Activated naive CD8-positive, alpha-beta T cell treated with anti-CD3 and anti-CD28 coated beads, Interleukin-2, amount 10 ng/mL, durations not matched to agents 7 days and 5 days (primary cell): ENCODE measurements around the gene DLG2. TPM values are rescaled to one million over a fixed set of nuclear protein-coding genes. Genes with fewer than 3 reads are reported as not detected.
"Not testable (repeated sequence)": the region's sequence is repeated elsewhere in the genome, so short reads cannot be mapped to it uniquely, and the experiment has no call there.

ENCODE experiments used
- ATAC-seq: fragments of 150-1000 bp; cut with Tn5 transposase; one replicate; pipeline ENCODE4 v1.10.0; 2021; ENCODE audit warnings: low read depth, moderate library complexity
- POLR2A ChIA-PET: fragments of 350-600 bp; sonication (Branson Sonifier 250); formaldehyde crosslinking; loops from one replicate; lab custom pipeline; 2021; ENCODE audit warnings: antibody characterized with exemption; lab: Charles Lee
- DNase-seq: peaks from one replicate; pipeline ENCODE4 v3.0.0; 2021
- H3K27ac Mint-ChIP-seq: one replicate; pipeline ENCODE4 v1.8.0; 2022; ENCODE audit warnings: mild to moderate bottlenecking, mixed read lengths
- H3K27me3 Mint-ChIP-seq: one replicate; pipeline ENCODE4 v1.8.0; 2022; ENCODE audit warnings: mild to moderate bottlenecking, moderate library complexity, mixed read lengths
- H3K36me3 Mint-ChIP-seq: one replicate; pipeline ENCODE4 v1.8.0; 2021; ENCODE audit warnings: mild to moderate bottlenecking, mixed read lengths
- H3K4me1 Mint-ChIP-seq: one replicate; pipeline ENCODE4 v1.8.0; 2021; ENCODE audit warnings: mixed read lengths
- H3K4me3 Mint-ChIP-seq: one replicate; pipeline ENCODE4 v1.8.0; 2022; ENCODE audit warnings: mild to moderate bottlenecking, moderate library complexity, mixed read lengths
- H3K9me3 Mint-ChIP-seq: one replicate; pipeline ENCODE4 v1.8.0; 2021; ENCODE audit warnings: mixed read lengths
- total RNA-seq, 2 experiments: library from RNA; stranded (reverse); gene quantifications; one replicate each; pipeline ENCODE4 v1.2.3, GENCODE V29; 2021

The DLG2 gene
- total RNA-seq, 2 experiments from 2014 or later, result 2.6 to 3.4 TPM

DNA sequence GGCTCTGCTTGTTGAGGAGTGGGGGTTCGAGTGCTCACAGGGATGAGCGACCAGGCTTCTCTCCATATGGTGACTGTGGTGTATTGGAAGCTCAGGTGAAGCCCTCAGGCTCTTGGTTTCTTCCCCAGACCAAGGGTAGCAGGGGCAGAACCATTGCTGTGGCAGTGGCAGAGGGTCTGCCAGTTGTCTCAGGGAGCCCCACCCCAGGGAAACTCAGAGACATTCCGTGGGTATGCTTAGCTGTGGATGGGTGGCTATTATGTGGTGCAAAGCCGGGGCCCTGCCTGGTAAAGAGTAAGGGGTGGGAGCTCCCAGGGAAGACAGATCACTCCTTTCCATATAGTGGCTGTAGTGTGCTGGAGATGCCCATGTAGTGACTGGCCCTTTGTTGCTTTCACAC is 167.8 kb downstream of the DLG2 start:
- H3K27me3 Mint-ChIP-seq, result no peaks in the 10 kb centered on the region
- no peaks in the 10 kb centered on the region for H3K4me1 Mint-ChIP-seq
- DNase-seq (no peak), ATAC-seq (no peak)
- no peak overlapping the region for H3K27ac Mint-ChIP-seq
- peaks cover 11% of the 10 kb centered on the region for H3K9me3 Mint-ChIP-seq
- POLR2A ChIA-PET, result no interaction called here
- no peaks in the 10 kb centered on the region for H3K36me3 Mint-ChIP-seq
- H3K4me3 Mint-ChIP-seq, result no peak overlapping the region

DNA sequence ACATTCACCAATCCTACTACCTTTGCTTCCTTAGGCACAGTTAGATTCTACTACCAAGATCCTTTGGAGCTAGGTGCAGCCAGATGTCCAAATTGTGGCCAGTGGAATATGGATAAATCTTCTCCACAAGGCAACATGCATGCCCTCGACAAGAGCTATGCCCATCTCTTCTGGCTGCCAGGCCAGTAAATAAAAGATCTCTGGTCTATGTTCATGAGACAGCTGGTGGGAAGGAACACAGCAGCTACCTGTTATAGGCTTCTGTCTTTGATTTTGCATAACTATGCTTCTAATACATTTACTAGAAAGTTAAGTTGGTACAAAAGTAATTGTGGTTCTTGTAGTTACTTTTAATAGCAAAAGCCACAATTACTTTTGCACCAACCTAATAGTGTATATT is 182.7 kb downstream of the DLG2 start:
- Mint-ChIP-seq H3K9me3 (peaks cover 3% of the 10 kb centered on the region), H3K36me3 (no peaks in the 10 kb centered on the region), H3K27me3 (no peaks in the 10 kb centered on the region), H3K27ac (no peak overlapping the region), H3K4me3 (no peak overlapping the region), H3K4me1 (no peaks in the 10 kb centered on the region)
- DNase-seq (no peak), ATAC-seq (no peak)
- POLR2A ChIA-PET, result no interaction called here

DNA sequence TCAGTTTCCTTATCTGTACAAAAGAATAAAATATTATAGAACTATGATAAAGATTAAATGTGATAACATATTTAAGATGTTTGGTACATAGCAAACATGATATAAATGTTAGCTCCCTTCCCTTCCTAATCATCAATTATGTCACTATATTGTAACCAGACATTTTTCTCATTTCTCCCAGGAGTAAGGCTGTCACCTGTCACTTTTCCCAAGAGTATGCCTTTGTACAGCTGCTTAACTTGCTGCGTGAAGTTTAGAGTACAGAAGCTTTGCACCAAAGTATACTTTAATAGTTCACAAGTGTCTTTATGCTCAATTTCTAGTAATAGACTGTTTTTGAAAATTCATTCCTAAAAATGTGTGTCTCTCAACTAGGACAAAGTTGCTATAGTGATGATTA is 186.9 kb downstream of the DLG2 start:
- POLR2A ChIA-PET, result no interaction called here

DNA sequence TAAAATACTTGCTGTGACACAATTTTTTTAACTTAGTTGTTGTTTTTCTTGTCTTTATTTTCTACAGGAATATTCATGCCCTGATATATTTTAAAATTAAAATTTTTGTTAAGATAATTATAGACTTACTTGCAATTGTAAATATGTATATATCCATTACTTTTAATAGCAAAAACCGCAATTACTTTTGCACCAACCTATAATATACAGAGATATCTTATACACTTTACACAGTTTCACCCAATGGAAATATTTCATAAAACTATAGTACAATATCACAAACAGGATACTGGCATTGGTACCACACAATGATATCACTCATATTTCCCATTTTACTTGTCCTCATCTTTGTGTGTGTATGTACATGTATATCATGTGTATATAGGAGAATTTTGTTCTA is 188.8 kb downstream of the DLG2 start:
- peaks cover 11% of the 10 kb centered on the region for H3K9me3 Mint-ChIP-seq
- H3K4me3 Mint-ChIP-seq, result no peak overlapping the region
- no peak for DNase-seq
- H3K4me1 Mint-ChIP-seq, result no peaks in the 10 kb centered on the region
- H3K27ac Mint-ChIP-seq, result no peak overlapping the region
- H3K27me3 Mint-ChIP-seq, result no peaks in the 10 kb centered on the region
- POLR2A ChIA-PET, result no interaction called here
- no peak for ATAC-seq
- H3K36me3 Mint-ChIP-seq, result no peaks in the 10 kb centered on the region

More for the DNA sequence above, 186.9 kb downstream of the DLG2 start:
- Mint-ChIP-seq H3K4me3 (no peak overlapping the region), H3K9me3 (peaks cover 4% of the 10 kb centered on the region), H3K27me3 (no peaks in the 10 kb centered on the region), H3K4me1 (no peaks in the 10 kb centered on the region), H3K36me3 (no peaks in the 10 kb centered on the region), H3K27ac (no peak overlapping the region)
- ATAC-seq (no peak), DNase-seq (no peak)

DNA sequence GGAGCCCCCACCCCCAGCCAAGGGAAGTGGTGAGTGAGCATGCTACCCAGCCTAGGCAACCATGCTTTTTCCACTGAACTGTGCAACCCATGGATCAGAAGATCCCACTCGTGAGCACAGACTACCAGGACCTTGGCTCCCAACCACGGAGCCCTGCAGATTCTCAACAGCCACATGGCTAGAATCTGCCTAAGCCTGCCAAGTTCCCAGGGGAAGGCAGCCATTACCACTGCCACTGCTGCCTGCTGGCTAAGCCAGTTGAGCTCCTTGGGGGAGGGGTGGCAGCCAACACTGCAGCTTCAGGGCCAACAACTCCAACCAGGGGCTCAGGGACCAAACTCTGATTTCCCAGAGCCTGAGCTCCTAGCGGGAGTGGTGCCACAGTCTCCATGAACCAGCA is 195.8 kb downstream of the DLG2 start:
- peaks cover 25% of the 10 kb centered on the region for H3K9me3 Mint-ChIP-seq
- no peaks in the 10 kb centered on the region for H3K36me3 Mint-ChIP-seq
- H3K27me3 Mint-ChIP-seq, result no peaks in the 10 kb centered on the region
- POLR2A ChIA-PET, result no interaction called here
- H3K27ac Mint-ChIP-seq, result no peak overlapping the region
- H3K4me3 Mint-ChIP-seq, result no peak overlapping the region
- no peaks in the 10 kb centered on the region for H3K4me1 Mint-ChIP-seq
- no peak for ATAC-seq
- DNase-seq, result no peak

DNA sequence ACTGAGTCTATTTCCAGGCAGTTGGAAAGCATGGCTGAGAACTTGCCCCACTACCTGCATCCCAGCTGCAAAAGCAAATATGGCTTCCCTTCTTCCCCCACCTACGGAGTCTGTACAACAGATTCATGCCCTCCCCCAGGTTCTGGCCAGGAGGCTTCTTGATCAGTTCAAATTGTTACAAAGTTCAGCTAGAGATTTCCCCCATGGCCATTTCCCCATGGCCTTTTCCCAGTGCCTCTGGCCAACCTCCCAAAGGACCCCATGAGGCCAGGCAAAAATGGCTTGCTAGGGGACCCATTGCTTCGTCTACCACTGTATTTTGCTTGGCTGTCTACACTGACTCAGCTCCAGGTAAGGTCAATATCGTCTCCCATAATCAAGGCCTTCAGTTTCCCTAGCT is 203.3 kb downstream of the DLG2 start:
- no peak for DNase-seq
- H3K27ac Mint-ChIP-seq, result no peak overlapping the region
- H3K4me3 Mint-ChIP-seq, result no peak overlapping the region
- H3K27me3 Mint-ChIP-seq, result no peaks in the 10 kb centered on the region
- no peak for ATAC-seq
- H3K36me3 Mint-ChIP-seq, result no peaks in the 10 kb centered on the region
- POLR2A ChIA-PET, result no interaction called here
- H3K9me3 Mint-ChIP-seq, result peaks cover 30% of the 10 kb centered on the region
- no peaks in the 10 kb centered on the region for H3K4me1 Mint-ChIP-seq

DNA sequence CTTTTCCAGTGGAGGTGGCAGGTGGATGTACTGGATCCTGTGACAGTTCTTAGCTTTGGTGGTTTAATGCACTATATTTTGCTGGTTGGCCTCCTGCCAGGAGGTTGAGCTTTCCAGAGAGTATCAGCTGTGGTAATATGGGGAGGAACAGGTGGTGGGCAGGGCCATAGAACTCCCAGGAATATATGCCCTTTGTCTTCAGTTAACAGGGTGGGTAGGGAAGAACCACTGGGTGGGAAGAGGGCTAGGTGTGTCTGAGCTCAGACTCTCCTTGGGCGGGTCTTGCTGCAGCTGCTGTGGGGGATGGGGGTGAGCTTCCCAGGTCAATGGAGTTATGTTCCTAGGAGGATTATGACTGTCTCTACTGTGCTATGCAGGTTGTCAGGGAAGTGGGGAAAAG is 203.8 kb downstream of the DLG2 start:
- no peaks in the 10 kb centered on the region for H3K36me3 Mint-ChIP-seq
- no peak overlapping the region for H3K27ac Mint-ChIP-seq
- H3K4me1 Mint-ChIP-seq, result no peaks in the 10 kb centered on the region
- H3K4me3 Mint-ChIP-seq, result no peak overlapping the region
- DNase-seq (no peak), ATAC-seq (no peak)
- no peaks in the 10 kb centered on the region for H3K27me3 Mint-ChIP-seq
- POLR2A ChIA-PET, result no interaction called here
- peaks cover 30% of the 10 kb centered on the region for H3K9me3 Mint-ChIP-seq

DNA sequence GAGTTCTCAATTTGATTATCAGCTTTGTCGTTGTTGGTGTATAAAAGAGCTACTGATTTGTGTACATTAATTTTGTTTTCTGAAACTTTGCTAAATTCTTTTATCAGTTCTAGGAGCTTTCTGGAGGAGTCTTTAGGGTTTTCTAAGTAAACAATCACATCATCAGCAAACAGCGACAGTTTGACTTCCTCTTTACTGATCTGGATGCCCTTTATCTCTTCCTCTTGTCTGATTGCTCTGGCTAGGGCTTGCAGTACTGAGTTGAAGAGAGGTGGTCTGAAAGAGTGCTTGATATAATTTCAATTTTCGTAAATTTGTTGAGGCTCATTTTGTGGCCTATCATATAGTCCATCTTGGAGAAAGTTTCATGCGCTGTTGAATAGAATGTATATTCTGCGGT is 213.0 kb downstream of the DLG2 start:
- no peak overlapping the region for H3K4me3 Mint-ChIP-seq
- H3K4me1 Mint-ChIP-seq, result no peaks in the 10 kb centered on the region
- no peaks in the 10 kb centered on the region for H3K36me3 Mint-ChIP-seq
- DNase-seq, result no peak
- H3K27ac Mint-ChIP-seq, result no peak overlapping the region
- POLR2A ChIA-PET, result no interaction called here
- H3K27me3 Mint-ChIP-seq, result no peaks in the 10 kb centered on the region
- peaks cover 12% of the 10 kb centered on the region for H3K9me3 Mint-ChIP-seq
- no peak for ATAC-seq

DNA sequence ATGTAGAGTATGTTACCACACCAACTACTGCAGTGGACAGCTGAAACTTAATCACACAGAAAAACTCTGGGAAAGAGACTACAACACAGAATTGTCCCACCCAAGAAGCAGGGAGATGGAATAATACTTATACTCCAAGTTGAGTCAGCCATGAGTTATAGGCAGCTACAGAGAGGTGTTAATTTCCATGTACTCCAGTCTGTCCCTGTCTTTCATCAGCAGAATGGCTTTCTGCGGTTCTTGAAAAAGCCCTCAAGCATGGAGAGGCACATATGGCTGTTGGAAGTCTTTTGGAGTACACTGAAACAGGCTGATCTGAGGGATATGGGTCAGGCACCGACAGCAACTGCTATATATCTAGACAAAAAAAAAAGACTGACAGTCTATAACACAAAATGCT is 219.5 kb downstream of the DLG2 start:
- peaks cover 15% of the 10 kb centered on the region for H3K9me3 Mint-ChIP-seq
- no peak overlapping the region for H3K27ac Mint-ChIP-seq
- POLR2A ChIA-PET, result no interaction called here
- ATAC-seq (no peak), DNase-seq (no peak)
- no peaks in the 10 kb centered on the region for H3K27me3 Mint-ChIP-seq
- no peak overlapping the region for H3K4me3 Mint-ChIP-seq
- H3K4me1 Mint-ChIP-seq, result no peaks in the 10 kb centered on the region
- H3K36me3 Mint-ChIP-seq, result no peaks in the 10 kb centered on the region

DNA sequence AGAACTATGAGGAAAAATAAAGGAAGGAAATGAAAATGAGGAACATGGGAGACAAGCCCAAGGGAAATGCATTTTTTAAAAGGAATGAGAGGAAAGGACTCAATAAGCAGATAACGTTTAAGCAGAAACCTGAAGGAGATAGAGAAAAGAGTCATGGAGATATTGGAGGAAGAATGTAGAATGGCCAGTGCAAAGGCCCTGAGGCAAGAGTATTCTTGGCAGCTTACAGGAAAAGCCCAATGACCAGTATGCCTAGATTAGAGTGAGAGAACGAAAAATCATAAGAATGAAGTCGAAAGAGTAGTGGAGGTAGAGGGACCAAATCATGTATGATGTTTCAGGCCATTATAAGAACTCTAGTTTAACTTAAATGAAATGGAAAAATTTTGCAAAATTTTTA is 220.3 kb downstream of the DLG2 start:
- Mint-ChIP-seq H3K27ac (no peak overlapping the region), H3K9me3 (peaks cover 17% of the 10 kb centered on the region), H3K4me3 (no peak overlapping the region), H3K27me3 (no peaks in the 10 kb centered on the region), H3K4me1 (no peaks in the 10 kb centered on the region), H3K36me3 (no peaks in the 10 kb centered on the region)
- POLR2A ChIA-PET, result no interaction called here
- DNase-seq (no peak), ATAC-seq (no peak)

DNA sequence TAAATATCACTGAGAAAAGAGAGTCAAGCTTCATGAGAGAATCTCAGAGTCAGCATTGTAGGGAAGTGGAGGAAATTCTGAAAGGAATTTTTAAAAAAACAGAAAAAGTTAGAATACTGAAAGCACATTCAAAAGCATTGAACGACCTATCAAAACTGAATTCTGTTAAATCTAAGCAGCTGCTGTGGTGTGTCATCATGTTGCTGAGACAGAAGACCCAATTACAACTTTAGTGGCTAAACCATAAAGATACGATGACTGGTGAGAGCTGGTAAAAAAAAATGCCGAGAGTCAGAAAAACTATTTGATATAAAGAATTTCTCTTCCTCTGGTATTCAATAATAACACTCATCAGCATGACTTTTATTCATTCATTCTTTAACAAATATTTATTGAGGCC is 220.8 kb downstream of the DLG2 start:
- no peaks in the 10 kb centered on the region for H3K27me3 Mint-ChIP-seq
- H3K4me3 Mint-ChIP-seq, result no peak overlapping the region
- H3K4me1 Mint-ChIP-seq, result no peaks in the 10 kb centered on the region
- POLR2A ChIA-PET, result no interaction called here
- H3K36me3 Mint-ChIP-seq, result no peaks in the 10 kb centered on the region
- no peak for ATAC-seq
- no peak overlapping the region for H3K27ac Mint-ChIP-seq
- DNase-seq, result no peak
- H3K9me3 Mint-ChIP-seq, result peaks cover 20% of the 10 kb centered on the region

DNA sequence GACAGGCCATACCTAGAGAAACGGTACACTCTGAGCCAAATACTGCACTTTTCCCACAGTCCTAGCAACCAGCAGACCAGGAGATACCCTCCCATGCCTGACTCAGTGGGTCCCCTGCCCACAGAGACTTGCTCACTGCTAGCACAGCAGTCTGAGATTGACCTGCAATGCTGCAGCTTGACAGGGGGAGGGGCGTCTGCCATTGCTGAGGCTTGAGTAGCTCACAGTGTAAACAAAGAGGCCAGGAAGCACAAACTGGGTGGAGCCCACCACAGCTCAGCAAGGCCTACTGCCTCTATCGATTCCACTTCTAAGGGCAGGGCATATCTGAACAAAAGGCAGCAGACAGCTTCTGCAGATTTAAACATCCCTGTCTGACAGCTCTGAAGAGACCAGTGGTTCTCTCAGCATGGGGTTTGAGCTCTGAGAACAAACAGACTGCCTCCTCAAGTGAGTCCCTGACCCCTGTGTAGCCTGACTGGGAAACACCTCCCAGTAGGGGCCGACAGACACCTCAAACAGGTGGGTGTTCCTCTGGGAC is 231.6 kb downstream of the DLG2 start:
- POLR2A ChIA-PET, H3K27ac Mint-ChIP-seq, DNase-seq, H3K27me3 Mint-ChIP-seq, H3K4me3 Mint-ChIP-seq, ATAC-seq, H3K4me1 Mint-ChIP-seq, H3K36me3 Mint-ChIP-seq: not testable (repeated sequence)
- H3K9me3 Mint-ChIP-seq, result peaks cover 16% of the 10 kb centered on the region

DNA sequence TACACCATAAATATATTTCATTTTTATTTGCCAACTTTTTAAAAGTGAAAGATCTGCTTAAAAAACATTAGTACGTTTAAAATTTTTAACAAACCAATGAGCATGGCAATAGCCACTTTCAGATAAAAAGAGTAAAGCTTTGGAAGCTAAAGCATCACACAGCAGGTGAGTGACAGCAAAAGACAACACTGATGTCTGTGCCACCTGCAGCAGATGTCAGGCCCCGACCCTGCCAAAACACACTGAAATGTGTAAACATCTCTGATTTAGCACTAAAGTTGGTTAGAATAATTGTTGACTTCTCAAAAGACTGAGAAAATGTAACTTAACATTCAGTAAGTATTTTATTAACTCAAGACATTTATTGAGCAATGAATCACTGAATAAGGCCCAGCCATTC is 232.9 kb downstream of the DLG2 start:
- Mint-ChIP-seq H3K4me1 (no peaks in the 10 kb centered on the region), H3K9me3 (peaks cover 16% of the 10 kb centered on the region), H3K36me3 (no peaks in the 10 kb centered on the region), H3K27me3 (no peaks in the 10 kb centered on the region), H3K27ac (no peak overlapping the region), H3K4me3 (no peak overlapping the region)
- ATAC-seq (no peak), DNase-seq (no peak)
- POLR2A ChIA-PET, result no interaction called here

DNA sequence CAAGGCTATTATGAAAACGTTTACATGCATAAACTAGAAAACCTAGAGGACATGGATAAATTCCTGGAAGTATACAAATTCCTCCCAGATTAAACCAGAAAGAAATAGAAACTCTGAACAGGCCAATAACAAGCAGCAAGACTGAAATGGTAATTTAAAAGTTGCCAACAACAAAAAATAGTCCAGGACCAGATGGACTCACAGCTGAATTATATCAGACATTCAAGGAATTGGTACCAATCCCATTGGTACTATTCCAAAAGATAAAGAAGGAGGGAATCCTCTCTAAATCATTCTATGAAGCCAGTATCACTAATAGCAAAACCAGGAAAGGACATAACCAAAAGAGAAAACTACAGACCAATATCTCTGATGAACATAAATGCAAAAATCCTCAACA is 236.0 kb downstream of the DLG2 start:
- Mint-ChIP-seq H3K27me3 (no peaks in the 10 kb centered on the region), H3K27ac (no peak overlapping the region), H3K4me1 (no peaks in the 10 kb centered on the region), H3K9me3 (peaks cover 3% of the 10 kb centered on the region), H3K4me3 (no peak overlapping the region), H3K36me3 (no peaks in the 10 kb centered on the region)
- POLR2A ChIA-PET, result no interaction called here
- DNase-seq (no peak), ATAC-seq (no peak)

DNA sequence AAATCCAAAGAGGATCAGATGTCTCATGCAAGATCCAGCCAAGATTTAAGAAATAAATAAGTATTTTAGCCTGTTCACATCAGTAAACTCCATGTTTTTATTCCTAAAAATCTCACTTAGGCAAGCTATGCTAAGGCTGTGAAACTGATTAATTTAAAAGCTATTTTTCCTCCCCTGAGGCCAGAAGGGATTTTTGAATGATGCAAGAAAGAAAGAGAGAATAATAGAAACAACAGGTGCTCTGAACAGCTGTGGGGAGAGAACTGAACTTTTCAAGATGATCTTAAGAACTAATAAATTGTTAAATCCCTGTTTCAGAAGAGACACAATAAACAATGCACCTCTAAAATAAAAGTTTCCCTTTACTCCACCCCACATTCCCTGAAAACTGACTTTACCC is 241.6 kb downstream of the DLG2 start:
- DNase-seq (no peak), ATAC-seq (no peak)
- Mint-ChIP-seq H3K36me3 (no peaks in the 10 kb centered on the region), H3K27ac (no peak overlapping the region), H3K4me1 (no peaks in the 10 kb centered on the region), H3K27me3 (no peaks in the 10 kb centered on the region), H3K4me3 (no peak overlapping the region), H3K9me3 (peaks cover 5% of the 10 kb centered on the region)
- POLR2A ChIA-PET, result no interaction called here
